H9 (cell line): ENCODE results near the gene SUN1. TPM values are rescaled to one million over a fixed set of nuclear protein-coding genes. Genes with fewer than 3 reads are reported as not detected.

ENCODE experiments used
- DNase-seq: peaks from one replicate; pipeline ENCODE4 v3.0.0-alpha.2; 2017
- H2AFZ ChIP-seq: one replicate; pipeline ENCODE4 v1.6.1; 2013; ENCODE audit warnings: mild to moderate bottlenecking, low read length, control low read depth, moderate library complexity
- H2AK5ac ChIP-seq: 2 replicates; pipeline ENCODE4 v1.6.1; 2013; ENCODE audit warnings: low read length, control low read depth, mixed read lengths; ENCODE audit not compliant: insufficient read length
- H2BK120ac ChIP-seq: one replicate; pipeline ENCODE4 v1.6.1; 2013; ENCODE audit warnings: low read depth, mild to moderate bottlenecking, low read length, control low read depth, inconsistent platforms; ENCODE audit not compliant: poor library complexity, severe bottlenecking
- H2BK12ac ChIP-seq: 2 replicates; pipeline ENCODE4 v1.6.1; 2013; ENCODE audit warnings: low read length, control low read depth, mixed read lengths, low read depth; ENCODE audit not compliant: insufficient read length
- H2BK15ac ChIP-seq: 2 replicates; pipeline ENCODE4 v1.6.1; 2013; ENCODE audit warnings: low read depth, low read length, control low read depth
- H2BK20ac ChIP-seq: one replicate; pipeline ENCODE4 v1.6.1; 2013; ENCODE audit warnings: low read depth, mild to moderate bottlenecking, low read length, control low read depth, inconsistent platforms; ENCODE audit not compliant: poor library complexity, severe bottlenecking
- H2BK5ac ChIP-seq: 2 replicates; pipeline ENCODE4 v1.6.1; 2013; ENCODE audit warnings: low read length, control low read depth, mixed read lengths; ENCODE audit not compliant: insufficient read length
- H3K14ac ChIP-seq: 2 replicates; pipeline ENCODE4 v1.6.1; 2013; ENCODE audit warnings: low read length, control low read depth; ENCODE audit not compliant: insufficient read depth
- H3K18ac ChIP-seq: 2 replicates; pipeline ENCODE4 v1.6.1; 2013; ENCODE audit warnings: low read depth, mild to moderate bottlenecking, mixed read lengths, low read length, control low read depth; ENCODE audit not compliant: insufficient read length
- H3K23ac ChIP-seq: 2 replicates; pipeline ENCODE4 v1.6.1; 2013; ENCODE audit warnings: low read length, control low read depth, mixed read lengths, low read depth; ENCODE audit not compliant: insufficient read length
- H3K23me2 ChIP-seq: 2 replicates; pipeline ENCODE4 v1.6.1; 2013; ENCODE audit warnings: low read depth, mild to moderate bottlenecking, mixed read lengths, low read length, control low read depth; ENCODE audit not compliant: insufficient read length, poor library complexity, severe bottlenecking
- H3K27ac ChIP-seq: 2 replicates; pipeline ENCODE4 v1.5.1; 2013; ENCODE audit warnings: low read length, control low read depth, mixed read lengths, low read depth; ENCODE audit not compliant: insufficient read length
- H3K27me3 ChIP-seq: 2 replicates; pipeline ENCODE4 v1.6.1; 2013; ENCODE audit warnings: low read length, control low read depth, inconsistent platforms; ENCODE audit not compliant: insufficient read depth
- H3K4ac ChIP-seq: 2 replicates; pipeline ENCODE4 v1.6.1; 2013; ENCODE audit warnings: low read depth, mild to moderate bottlenecking, control low read depth, inconsistent platforms, low read length, moderate library complexity
- H3K4me1 ChIP-seq: 2 replicates; pipeline ENCODE4 v1.6.1; 2013; ENCODE audit warnings: low read length, control low read depth, inconsistent platforms; ENCODE audit not compliant: insufficient read depth
- H3K4me2 ChIP-seq: 2 replicates; pipeline ENCODE4 v1.6.1; 2013; ENCODE audit warnings: low read length, control low read depth, mixed read lengths; ENCODE audit not compliant: insufficient read length, insufficient read depth
- H3K56ac ChIP-seq: 2 replicates; pipeline ENCODE4 v1.6.1; 2013; ENCODE audit warnings: low read depth, mild to moderate bottlenecking, mixed read lengths, low read length, control low read depth; ENCODE audit not compliant: insufficient read length
- H3K79me1 ChIP-seq: 2 replicates; pipeline ENCODE4 v1.6.1; 2013; ENCODE audit warnings: low read depth, mild to moderate bottlenecking, moderate library complexity, low read length, control low read depth, inconsistent platforms; ENCODE audit not compliant: insufficient read depth, poor library complexity, severe bottlenecking
- H3K79me2 ChIP-seq: 2 replicates; pipeline ENCODE4 v1.6.1; 2013; ENCODE audit warnings: low read length, control low read depth, inconsistent platforms; ENCODE audit not compliant: insufficient read depth
- H3K9ac ChIP-seq: 2 replicates; pipeline ENCODE4 v1.6.1; 2013; ENCODE audit warnings: low read length, control low read depth, mixed read lengths; ENCODE audit not compliant: insufficient read length; ENCODE audit errors: extremely low read depth
- H3K9me3 ChIP-seq: one replicate; pipeline ENCODE4 v1.6.1; 2013; ENCODE audit warnings: low read depth, low read length, inconsistent platforms; ENCODE audit not compliant: control insufficient read depth
- H3T11ph ChIP-seq: one replicate; pipeline ENCODE4 v1.6.1; 2013; ENCODE audit warnings: mild to moderate bottlenecking, low read length, control low read depth, inconsistent platforms
- H4K20me1 ChIP-seq: one replicate; pipeline ENCODE4 v1.6.1; 2013; ENCODE audit not compliant: control insufficient read depth, insufficient read length, insufficient read depth
- H4K5ac ChIP-seq: 2 replicates; pipeline ENCODE4 v1.6.1; 2013; ENCODE audit warnings: low read depth, mild to moderate bottlenecking, mixed read lengths, low read length, control low read depth; ENCODE audit not compliant: insufficient read length
- H4K8ac ChIP-seq: replicated peaks from 2 replicates; pipeline ENCODE4 v1.6.1; 2013; ENCODE audit warnings: low read length, control low read depth, mixed read lengths, low read depth; ENCODE audit not compliant: insufficient read length
- H4K91ac ChIP-seq: 2 replicates; pipeline ENCODE4 v1.6.1; 2013; ENCODE audit warnings: low read depth, mild to moderate bottlenecking, moderate library complexity, mixed read lengths, low read length, control low read depth; ENCODE audit not compliant: insufficient read length
- H3K27ac Mint-ChIP-seq, 3 experiments: 2 replicates in 2 of 3; 3 replicates in 1 of 3; pipeline ENCODE4 v1.8.0; 2020 to 2021; ENCODE audit warnings: mixed read lengths in 3 of 3, mild to moderate bottlenecking in 1 of 3, moderate library complexity in 1 of 3
- H3K27me3 Mint-ChIP-seq: 2 replicates; pipeline ENCODE4 v1.8.0; 2021; ENCODE audit warnings: low read depth, mild to moderate bottlenecking, moderate library complexity, mixed read lengths
- H3K36me3 Mint-ChIP-seq, 3 experiments: 2 replicates in 2 of 3; 3 replicates in 1 of 3; pipeline ENCODE4 v1.8.0; 2020 to 2021; ENCODE audit warnings: low read depth in 3 of 3, mixed read lengths in 3 of 3; ENCODE audit not compliant: insufficient read depth in 1 of 3
- H3K4me1 Mint-ChIP-seq, 2 experiments: 2 replicates each; pipeline ENCODE4 v1.8.0; 2020; ENCODE audit warnings: mixed read lengths in 2 of 2
- H3K4me3 Mint-ChIP-seq, 2 experiments: 2 replicates in 1 of 2; 3 replicates in 1 of 2; pipeline ENCODE4 v1.8.0; 2020 to 2021; ENCODE audit warnings: mild to moderate bottlenecking in 2 of 2, mixed read lengths in 2 of 2, moderate library complexity in 1 of 2
- H3K9me3 Mint-ChIP-seq, 2 experiments: 2 replicates in 1 of 2; 3 replicates in 1 of 2; pipeline ENCODE4 v1.8.0; 2020; ENCODE audit warnings: mild to moderate bottlenecking in 2 of 2, mixed read lengths in 2 of 2, moderate library complexity in 1 of 2
- WGBS: extraction: QIAGEN DNeasy Blood & Tissue Kit; methylation state at CpG from one replicate; pipeline ENCODE4 v1.1.7; 2013; ENCODE audit warnings: missing lambda C conversion rate, low lambda C conversion rate, mixed read lengths; ENCODE audit not compliant: insufficient read length; ENCODE audit errors: extremely low coverage; 5-methylcytosine and 5-hydroxymethylcytosine counted together
- total RNA-seq: library from RNA; stranded (reverse); gene quantifications from 2 replicates; pipeline ENCODE4 v1.2.1, GENCODE V29; 2021
- TF ChIP-seq, protein P1 (sequence below): fragments of 200-600 bp; sonication (generic); conservative IDR thresholded peaks from 3 replicates; pipeline ENCODE4 v1.8.0; 2021; ENCODE audit warnings: antibody characterized with exemption, mild to moderate bottlenecking

Gene SUN1
- total RNA-seq, 1 experiment from 2014 or later, result 118 TPM

GRCh38 chr7:906776-907157, 74.5 kb downstream of the SUN1 start:
- Histone ChIP-seq H2AFZ (no peak overlapping the region), H3K27ac (no peak overlapping the region), H2BK5ac (no peak overlapping the region), H3K27me3 (no peaks in the 10 kb centered on the region; the same call in 1 of the 2 replicates), H3K79me2 (no peaks in the 10 kb centered on the region), H3K9ac (no peak overlapping the region), H2BK15ac (no peak overlapping the region), H3K14ac (no peak overlapping the region), H3K18ac (no peak overlapping the region), H4K20me1 (no peaks in the 10 kb centered on the region), H2BK120ac (no peak overlapping the region), H3K9me3 (no peaks in the 10 kb centered on the region), H4K91ac (no peak overlapping the region), H3K79me1 (no peaks in the 10 kb centered on the region), H3K23me2 (peaks cover 3% of the 10 kb centered on the region), H3K23ac (no peak overlapping the region), H4K5ac (no peak overlapping the region), H3K4me1 (no peaks in the 10 kb centered on the region; the same call in 1 of the 2 replicates), H3T11ph (no peak overlapping the region), H3K56ac (no peak overlapping the region), H3K4me2 (no peak overlapping the region), H4K8ac (no peak overlapping the region), H3K4ac (no peak overlapping the region), H2AK5ac (no peak overlapping the region), H2BK12ac (no peak overlapping the region), H2BK20ac (no peak overlapping the region)
- no peak overlapping the region for H3K27ac Mint-ChIP-seq
- peaks cover 31% of the 10 kb centered on the region for H3K27me3 Mint-ChIP-seq
- no peaks in the 10 kb centered on the region; a peak in 1 of 5 replicates for H3K9me3 Mint-ChIP-seq
- no peak for DNase-seq
- no peak overlapping the region for H3K4me3 Mint-ChIP-seq
- 0 out of 4 replicates have a peak, but pooled peaks cover 0 to 5% of the 10 kb centered on the region in 2 experiments for H3K4me1 Mint-ChIP-seq
- H3K36me3 Mint-ChIP-seq, result no peaks in the 10 kb centered on the region
- no CpG with 5 or more reads among the region's 10 CpGs for WGBS
- TF ChIP-seq, protein P1, sequence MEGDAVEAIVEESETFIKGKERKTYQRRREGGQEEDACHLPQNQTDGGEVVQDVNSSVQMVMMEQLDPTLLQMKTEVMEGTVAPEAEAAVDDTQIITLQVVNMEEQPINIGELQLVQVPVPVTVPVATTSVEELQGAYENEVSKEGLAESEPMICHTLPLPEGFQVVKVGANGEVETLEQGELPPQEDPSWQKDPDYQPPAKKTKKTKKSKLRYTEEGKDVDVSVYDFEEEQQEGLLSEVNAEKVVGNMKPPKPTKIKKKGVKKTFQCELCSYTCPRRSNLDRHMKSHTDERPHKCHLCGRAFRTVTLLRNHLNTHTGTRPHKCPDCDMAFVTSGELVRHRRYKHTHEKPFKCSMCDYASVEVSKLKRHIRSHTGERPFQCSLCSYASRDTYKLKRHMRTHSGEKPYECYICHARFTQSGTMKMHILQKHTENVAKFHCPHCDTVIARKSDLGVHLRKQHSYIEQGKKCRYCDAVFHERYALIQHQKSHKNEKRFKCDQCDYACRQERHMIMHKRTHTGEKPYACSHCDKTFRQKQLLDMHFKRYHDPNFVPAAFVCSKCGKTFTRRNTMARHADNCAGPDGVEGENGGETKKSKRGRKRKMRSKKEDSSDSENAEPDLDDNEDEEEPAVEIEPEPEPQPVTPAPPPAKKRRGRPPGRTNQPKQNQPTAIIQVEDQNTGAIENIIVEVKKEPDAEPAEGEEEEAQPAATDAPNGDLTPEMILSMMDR, result no peak
